Stomach (tissue), 9 donors: Measurements from ENCODE around the gene CR1L. TPM values are rescaled to one million over a fixed set of nuclear protein-coding genes. Genes with fewer than 3 reads are reported as not detected.
"Not testable (repeated sequence)": the region's sequence is repeated elsewhere in the genome, so short reads cannot be mapped to it uniquely, and the experiment has no call there.

Experiments
- DNase-seq, 2 donors: peaks; one replicate each; pipeline versions ENCODE4 v3.0.0 to v3.0.0-alpha.2; 2013 to 2019
- H3K27ac ChIP-seq, 5 donors: fragments of 200-600 bp in 4 of 5; sonication (generic) in 4 of 5; one replicate each; pipeline ENCODE4 v1.5.1; 2013 to 2019; ENCODE audit warnings: mild to moderate bottlenecking in 1 of 5, moderate library complexity in 1 of 5
- H3K27me3 ChIP-seq, 3 donors: fragments of 200-600 bp; sonication (generic); one replicate each; pipeline ENCODE4 v1.5.1; 2017 to 2019; ENCODE audit warnings: mixed run types in 1 of 3
- H3K36me3 ChIP-seq, 4 donors: fragments of 200-600 bp; sonication (generic); 1 replicate in 3 of 4; 2 replicates in 1 of 4; pipeline ENCODE4 v1.5.1; 2016 to 2019
- H3K4me1 ChIP-seq, 4 donors: fragments of 200-600 bp; sonication (generic); one replicate each; pipeline ENCODE4 v1.5.1; 2016 to 2019
- H3K4me3 ChIP-seq, 4 donors: fragments of 200-600 bp; sonication (generic) in 3 of 4; one replicate each; pipeline ENCODE4 v1.5.1; 2016 to 2019; ENCODE audit warnings: mild to moderate bottlenecking in 1 of 4
- H3K9me3 ChIP-seq, 4 donors: fragments of 200-600 bp; sonication (generic); one replicate each; pipeline ENCODE4 v1.5.1; 2016 to 2019
- EP300 ChIP-seq: sonication (generic); formaldehyde crosslinking; IDR thresholded peaks from one replicate; pipeline ENCODE4 v1.6.1; 2017; ENCODE audit warnings: antibody characterized with exemption
- POLR2A ChIP-seq, 4 donors: fragments of 450-650 bp; IDR thresholded peaks; one replicate each; pipeline ENCODE4 v1.6.1; 2016; ENCODE audit warnings: antibody characterized with exemption in 4 of 4, control low read depth in 2 of 4, mild to moderate bottlenecking in 1 of 4, moderate library complexity in 1 of 4
- POLR2AphosphoS5 ChIP-seq, 3 donors: sonication (generic); formaldehyde crosslinking; IDR thresholded peaks; one replicate each; pipeline ENCODE4 v1.6.1; 2016; ENCODE audit warnings: antibody characterized with exemption in 3 of 3
- WGBS, 5 donors: extraction: QIAGEN DNeasy Blood & Tissue Kit in 3 of 5; methylation state at CpG; one replicate each; pipeline versions ENCODE4 v1.1.5 to v1.1.7; 2013 to 2018; 5-methylcytosine and 5-hydroxymethylcytosine counted together
- intact Hi-C: fragments of 100-400 bp; cut with DNase I; formaldehyde crosslinking; loops from one replicate; pipeline ENCODE4 v1.15.1; 2023; ENCODE audit warnings: low total_unique reads
- polyA plus RNA-seq, 3 donors: library from polyadenylated mRNA; stranded (reverse); fragments of 200-250 nt; gene quantifications; one replicate each; pipeline ENCODE4 v1.2.3, GENCODE V29; 2013
- total RNA-seq, 5 donors: library from RNA; depleted of rRNA; stranded (reverse); fragments of >200 nt; gene quantifications; one replicate each; pipeline versions ENCODE4 v1.1.0 to v1.2.3, GENCODE V29; 2014 to 2016
- TF ChIP-seq, protein P1 (sequence below), 7 experiments: fragments of 450-650 bp in 4 of 7; fragments of 200-600 bp in 3 of 7; sonication (generic) in 3 of 7; IDR thresholded peaks; one replicate each; pipeline ENCODE4 v1.5.1; 2016 to 2019; ENCODE audit warnings: antibody characterized with exemption in 7 of 7, control low read depth in 2 of 7, mild to moderate bottlenecking in 1 of 7
- donor health status: healthy with polysubstance abuse.
- donor health status: Bipolar disorder and iron deficiency.
- donor health status: healthy.

The CR1L gene
- total and polyA plus RNA-seq, 8 donors = 1.7 TPM; not detected in 7

DNA sequence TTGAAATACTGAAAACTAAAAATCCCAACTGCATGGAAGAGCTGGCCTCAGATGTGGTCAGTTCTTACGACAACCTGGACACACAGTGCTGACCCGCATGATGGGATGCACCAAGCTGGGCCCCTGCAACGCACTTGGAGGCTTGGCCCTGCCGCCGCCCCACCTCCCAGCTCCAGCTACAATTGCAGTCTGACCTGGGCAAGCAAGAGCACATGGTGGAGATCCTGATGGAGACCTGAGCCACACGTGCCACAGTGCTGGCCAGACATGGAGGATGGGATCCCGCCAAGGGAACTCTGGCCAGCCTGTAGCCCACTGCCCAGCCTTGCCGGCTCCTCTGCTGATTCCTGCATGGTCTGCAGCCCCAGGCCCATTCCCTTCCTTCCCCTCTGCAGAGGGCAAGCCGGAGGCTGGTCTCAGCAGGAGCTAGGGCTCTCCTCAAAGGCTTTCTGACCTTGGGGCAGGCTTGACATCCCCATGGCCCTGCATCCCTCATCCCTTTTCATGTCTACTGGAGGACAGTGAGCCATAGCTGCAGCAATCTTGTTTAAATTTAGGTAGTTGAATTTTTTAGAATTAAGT is 14.1 kb downstream of the CR1L start:
- intact Hi-C loops = no loop called here
- Histone ChIP-seq H3K36me3 (no peaks in the 10 kb centered on the region), H3K27ac (no peak overlapping the region), H3K4me1 (no peaks in the 10 kb centered on the region), H3K4me3 (no peak overlapping the region), H3K27me3 (peaks cover 0 to 22% (median 0%) of the 10 kb centered on the region in 3 donors), H3K9me3 (peaks cover 0 to 10% (median 6%) of the 10 kb centered on the region in 4 donors)
- 86 to 95% (median 88%) methylated on average over 8 to 9 of the region's 9 CpGs for WGBS, 5 donors
- no peak for DNase-seq
- TF ChIP-seq EP300 = no peak
- TF ChIP-seq, protein P1, sequence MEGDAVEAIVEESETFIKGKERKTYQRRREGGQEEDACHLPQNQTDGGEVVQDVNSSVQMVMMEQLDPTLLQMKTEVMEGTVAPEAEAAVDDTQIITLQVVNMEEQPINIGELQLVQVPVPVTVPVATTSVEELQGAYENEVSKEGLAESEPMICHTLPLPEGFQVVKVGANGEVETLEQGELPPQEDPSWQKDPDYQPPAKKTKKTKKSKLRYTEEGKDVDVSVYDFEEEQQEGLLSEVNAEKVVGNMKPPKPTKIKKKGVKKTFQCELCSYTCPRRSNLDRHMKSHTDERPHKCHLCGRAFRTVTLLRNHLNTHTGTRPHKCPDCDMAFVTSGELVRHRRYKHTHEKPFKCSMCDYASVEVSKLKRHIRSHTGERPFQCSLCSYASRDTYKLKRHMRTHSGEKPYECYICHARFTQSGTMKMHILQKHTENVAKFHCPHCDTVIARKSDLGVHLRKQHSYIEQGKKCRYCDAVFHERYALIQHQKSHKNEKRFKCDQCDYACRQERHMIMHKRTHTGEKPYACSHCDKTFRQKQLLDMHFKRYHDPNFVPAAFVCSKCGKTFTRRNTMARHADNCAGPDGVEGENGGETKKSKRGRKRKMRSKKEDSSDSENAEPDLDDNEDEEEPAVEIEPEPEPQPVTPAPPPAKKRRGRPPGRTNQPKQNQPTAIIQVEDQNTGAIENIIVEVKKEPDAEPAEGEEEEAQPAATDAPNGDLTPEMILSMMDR (IDR thresholded peaks at IDR 0.05) = no peak
- no peak for TF ChIP-seq POLR2AphosphoS5 (IDR thresholded peaks at IDR 0.05)
- no peak for TF ChIP-seq POLR2A (IDR thresholded peaks at IDR 0.05)

DNA sequence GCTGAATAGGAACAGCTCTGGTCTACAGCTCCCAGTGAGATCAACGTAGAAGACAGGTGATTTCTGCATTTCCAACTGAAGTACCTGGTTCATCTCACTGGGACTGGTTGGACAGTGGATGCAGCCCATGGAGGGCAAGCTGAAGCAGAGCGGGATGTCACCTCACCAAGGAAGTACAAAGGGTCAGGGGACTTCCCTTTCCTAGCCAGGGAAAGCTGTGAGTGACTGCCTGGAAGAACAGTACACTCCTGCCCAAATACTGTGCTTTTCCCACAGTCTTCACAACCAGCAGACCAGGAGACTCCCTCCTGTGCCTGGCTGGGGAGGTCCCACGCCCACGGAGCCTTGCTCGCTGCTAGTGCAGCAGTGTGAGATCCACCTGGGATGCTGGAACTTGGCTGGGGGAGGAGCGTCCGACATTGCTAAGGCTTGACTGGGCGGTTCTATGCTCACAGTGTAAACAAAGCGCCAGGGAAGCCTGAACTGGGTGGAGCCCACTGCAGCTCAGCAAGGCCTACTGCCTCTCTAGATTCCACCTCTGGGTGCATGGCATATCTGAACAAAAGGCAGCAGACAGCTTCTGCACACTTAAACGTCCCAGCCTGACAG is 14.7 kb downstream of the CR1L start:
- Histone ChIP-seq H3K4me1 (no peaks in the 10 kb centered on the region), H3K27ac (no peak overlapping the region), H3K4me3 (no peak overlapping the region), H3K9me3 (peaks cover 0 to 10% (median 6%) of the 10 kb centered on the region in 4 donors), H3K27me3 (peaks cover 0 to 22% (median 0%) of the 10 kb centered on the region in 3 donors), H3K36me3 (no peaks in the 10 kb centered on the region)
- intact Hi-C loops = no loop called here
- TF ChIP-seq POLR2AphosphoS5 (IDR thresholded peaks at IDR 0.05) (peak in 1 of 3 donors; percentile 18), EP300 (no peak)
- DNase-seq = peak; percentile 50
- WGBS, 5 donors = 36 to 46% (median 38%) methylated on average over 9 to 10 of the region's 10 CpGs

DNA sequence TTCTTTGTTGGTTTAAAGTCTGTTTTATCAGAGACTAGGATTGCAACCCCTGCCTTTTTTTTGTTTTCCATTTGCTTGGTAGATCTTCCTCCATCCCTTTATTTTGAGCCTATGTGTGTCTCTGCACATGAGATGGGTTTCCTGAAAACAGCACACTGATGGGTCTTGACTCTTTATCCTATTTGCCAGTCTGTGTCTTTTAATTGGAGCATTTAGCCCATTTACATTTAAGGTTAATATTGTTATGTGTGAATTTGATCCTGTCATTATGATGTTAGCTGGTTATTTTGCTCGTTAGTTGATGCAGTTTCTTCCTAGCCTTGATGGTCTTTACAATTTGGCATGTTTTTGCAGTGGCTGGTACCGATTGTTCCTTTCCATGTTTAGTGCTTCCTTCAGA is 16.5 kb downstream of the CR1L start:
- H3K36me3 ChIP-seq, intact Hi-C loops, H3K4me3 ChIP-seq, DNase-seq, H3K4me1 ChIP-seq, H3K27ac ChIP-seq: not testable (repeated sequence)
- Histone ChIP-seq H3K9me3 (peaks cover 0 to 10% (median 7%) of the 10 kb centered on the region in 4 donors), H3K27me3 (peaks cover 0 to 34% (median 0%) of the 10 kb centered on the region in 3 donors)
- 74 to 100% (median 92%) methylated on average over 1 to 2 of the region's 2 CpGs for WGBS, 5 donors

- Histone ChIP-seq H3K27ac (no peak overlapping the region), H3K27me3 (peaks cover 10 to 63% (median 24%) of the 10 kb centered on the region in 3 donors), H3K9me3 (peaks cover 0 to 12% (median 8%) of the 10 kb centered on the region in 4 donors), H3K4me1 (peaks cover 6 to 12% (median 9%) of the 10 kb centered on the region in 4 donors), H3K4me3 (no peak overlapping the region), H3K36me3 (no peaks in the 10 kb centered on the region)
- no peak for DNase-seq
- intact Hi-C loops = no loop called here
- WGBS, 5 donors = 89 to 95% (median 89%) methylated on average over 1 of the region's 1 CpG
- TF ChIP-seq POLR2AphosphoS5 (IDR thresholded peaks at IDR 0.05) (no peak), POLR2A (IDR thresholded peaks at IDR 0.05) (no peak), EP300 (no peak)
- TF ChIP-seq, protein P1 (IDR thresholded peaks at IDR 0.05) = no peak
Observed at GRCh38 chr1:207666342-207666741, 21.4 kb downstream of the CR1L start.

- intact Hi-C loops = no loop called here
- Histone ChIP-seq H3K36me3 (no peaks in the 10 kb centered on the region), H3K4me3 (peak overlapping the region in 3 of 4 donors; percentile 8 to 31 (median 25)), H3K27ac (no peak overlapping the region), H3K9me3 (peaks cover 0 to 5% (median 0%) of the 10 kb centered on the region in 4 donors), H3K4me1 (peaks cover 6 to 12% (median 9%) of the 10 kb centered on the region in 4 donors), H3K27me3 (peaks cover 10 to 62% (median 24%) of the 10 kb centered on the region in 3 donors)
- TF ChIP-seq POLR2AphosphoS5 (IDR thresholded peaks at IDR 0.05) (no peak), POLR2A (IDR thresholded peaks at IDR 0.05) (no peak), EP300 (no peak)
- TF ChIP-seq, protein P1 (IDR thresholded peaks at IDR 0.05) = no peak
- no peak for DNase-seq
- 4 to 30% (median 6%) methylated on average over 6 to 44 of the region's 44 CpGs for WGBS, 5 donors
Observed at GRCh38 chr1:207669528-207670009, 24.6 kb downstream of the CR1L start.
